ENCODE data around the gene LHCGR.

LHCGR gene

DNA sequence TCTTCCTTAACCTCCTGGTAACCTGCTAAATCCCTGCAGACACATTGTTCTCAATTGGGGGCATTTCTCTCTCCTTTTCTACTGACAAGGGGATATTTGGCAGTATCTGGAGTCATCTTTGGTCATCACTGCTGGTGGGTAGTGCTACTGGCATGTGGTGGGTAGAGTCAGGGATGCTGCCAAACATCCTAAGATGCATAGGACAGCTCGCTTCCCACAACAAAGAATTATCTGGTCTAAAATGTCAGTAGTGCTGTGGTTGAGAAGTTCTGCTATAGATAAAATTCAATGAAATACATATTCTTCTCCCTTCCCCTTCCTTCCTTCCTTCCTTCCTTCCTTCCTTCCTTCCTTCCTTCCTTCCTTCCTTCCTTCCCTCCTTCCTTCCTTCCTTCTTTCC lies 18.7 kb upstream of the LHCGR start:
- TF ChIP-seq TAF1 (IDR thresholded peaks at IDR 0.05; ENCODE audit: borderline replicate concordance, insufficient read depth, low read length) = no peak

DNA sequence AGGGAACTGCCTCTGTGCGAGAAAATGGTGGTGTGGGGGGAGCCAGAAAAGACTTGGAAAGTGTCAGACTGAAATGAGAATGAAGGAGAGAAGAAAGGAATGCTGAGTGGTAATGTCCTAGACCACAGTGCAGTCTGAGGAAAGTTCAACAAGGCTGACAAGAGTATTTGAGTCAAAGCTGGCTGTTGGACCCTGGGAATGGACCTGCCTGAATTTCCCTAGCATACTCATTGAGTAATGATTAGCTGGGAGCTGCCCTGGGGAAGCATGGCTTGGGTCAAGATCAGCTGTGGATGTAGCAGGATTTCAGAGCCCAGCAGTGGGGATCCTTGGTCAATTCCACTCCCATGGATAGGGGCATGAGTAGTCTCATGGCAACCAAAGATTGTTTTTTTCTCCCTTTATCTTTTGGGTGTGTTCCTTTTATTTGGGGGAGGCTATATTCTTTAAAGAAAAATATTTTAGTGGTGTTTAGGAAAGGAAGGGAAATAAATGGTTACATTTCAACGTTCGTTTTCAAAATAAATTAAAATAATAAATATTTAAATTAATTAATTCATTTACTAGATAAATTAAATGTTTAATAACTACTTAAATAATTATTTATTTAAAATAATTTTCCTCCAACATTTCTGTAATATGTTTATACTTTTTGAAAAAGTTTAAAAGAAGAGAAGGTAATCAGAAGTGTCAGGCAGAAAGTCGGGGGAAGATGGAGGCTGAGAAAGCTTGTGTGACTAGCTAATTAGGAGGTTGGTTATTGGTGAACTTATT lies 15.9 kb upstream of the LHCGR start:
- TF ChIP-seq POLR2AphosphoS5 (IDR thresholded peaks at IDR 0.05; ENCODE audit: low read depth, low read length) (no peak), SIN3A (IDR thresholded peaks at IDR 0.05; ENCODE audit: borderline replicate concordance, insufficient read depth, low read length) (no peak), FOXP2 (optimal IDR thresholded peaks at IDR 0.05; ENCODE audit: borderline replicate concordance, extremely low read depth, extremely low read length, insufficient read depth) (no peak), REST (IDR thresholded peaks at IDR 0.05; ENCODE audit: insufficient read depth in 1 of 2, low read depth in 2 of 2, low read length in 2 of 2) (no peak), TAF1 (IDR thresholded peaks at IDR 0.05; ENCODE audit: borderline replicate concordance, insufficient read depth, low read length) (no peak)

GRCh38 chr2:48770181-48770580 lies 14.7 kb upstream of the LHCGR start:
- TF ChIP-seq REST (IDR thresholded peaks at IDR 0.05; ENCODE audit: insufficient read depth in 1 of 2, low read depth in 2 of 2, low read length in 2 of 2) (no peak), FOXP2 (optimal IDR thresholded peaks at IDR 0.05; ENCODE audit: borderline replicate concordance, extremely low read depth, extremely low read length, insufficient read depth) (no peak), POLR2AphosphoS5 (IDR thresholded peaks at IDR 0.05; ENCODE audit: low read depth, low read length) (no peak), SIN3A (IDR thresholded peaks at IDR 0.05; ENCODE audit: borderline replicate concordance, insufficient read depth, low read length) (no peak), TAF1 (IDR thresholded peaks at IDR 0.05; ENCODE audit: borderline replicate concordance, insufficient read depth, low read length) (no peak)

DNA sequence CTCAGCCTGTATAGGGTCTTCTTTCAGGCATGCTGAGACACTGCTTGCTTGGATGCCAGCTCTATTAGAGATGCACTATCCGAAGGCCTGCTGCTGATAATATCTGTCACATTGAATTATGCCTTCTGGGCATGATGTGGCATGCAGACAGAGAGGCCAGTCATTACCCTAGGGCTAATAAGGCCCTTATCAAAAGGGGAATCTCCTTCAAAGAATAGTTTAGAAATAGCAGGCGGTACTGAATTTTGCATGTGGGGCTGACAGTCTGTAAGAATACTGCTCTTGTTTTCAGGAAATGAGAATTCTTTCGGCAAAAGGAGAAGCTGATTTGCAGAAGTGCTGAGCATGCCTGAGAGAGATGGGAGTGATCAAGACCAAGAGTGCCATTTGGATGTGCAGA lies 13.1 kb upstream of the LHCGR start:
- no peak for TF ChIP-seq SIN3A (IDR thresholded peaks at IDR 0.05; ENCODE audit: borderline replicate concordance, insufficient read depth, low read length)
- no peak for TF ChIP-seq TAF1 (IDR thresholded peaks at IDR 0.05; ENCODE audit: borderline replicate concordance, insufficient read depth, low read length)
- no peak for TF ChIP-seq REST (IDR thresholded peaks at IDR 0.05; ENCODE audit: insufficient read depth in 1 of 2, low read depth in 2 of 2, low read length in 2 of 2)
- no peak for TF ChIP-seq FOXP2 (optimal IDR thresholded peaks at IDR 0.05; ENCODE audit: borderline replicate concordance, extremely low read depth, extremely low read length, insufficient read depth)
- no peak for TF ChIP-seq POLR2AphosphoS5 (IDR thresholded peaks at IDR 0.05; ENCODE audit: low read depth, low read length)

DNA sequence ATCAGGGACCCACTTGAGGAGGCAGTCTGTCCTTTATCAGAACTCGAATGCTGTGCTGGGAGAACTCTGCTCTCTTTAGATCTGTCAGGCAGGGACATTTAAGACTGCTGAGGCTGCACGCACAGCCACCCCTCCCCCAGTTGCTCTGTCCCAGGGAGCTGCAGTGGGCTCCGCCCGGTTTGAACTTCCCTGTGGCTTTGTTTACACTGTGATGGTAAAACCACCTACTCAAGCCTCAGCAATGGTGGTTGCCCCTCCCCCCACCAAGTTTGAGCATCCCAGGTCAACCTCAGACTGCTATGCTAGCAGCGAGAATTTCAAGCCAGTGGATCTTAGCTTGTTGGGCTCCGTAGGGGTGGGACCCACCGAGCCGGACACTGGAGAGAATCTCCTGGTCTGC lies 11.8 kb upstream of the LHCGR start:
- TF ChIP-seq SIN3A (IDR thresholded peaks at IDR 0.05; ENCODE audit: borderline replicate concordance, insufficient read depth, low read length) = no peak
- TF ChIP-seq TAF1 (IDR thresholded peaks at IDR 0.05; ENCODE audit: borderline replicate concordance, insufficient read depth, low read length) = no peak
- no peak for TF ChIP-seq POLR2AphosphoS5 (IDR thresholded peaks at IDR 0.05; ENCODE audit: low read depth, low read length)
- no peak for TF ChIP-seq FOXP2 (optimal IDR thresholded peaks at IDR 0.05; ENCODE audit: borderline replicate concordance, extremely low read depth, extremely low read length, insufficient read depth)
- no peak for TF ChIP-seq REST (IDR thresholded peaks at IDR 0.05; ENCODE audit: insufficient read depth in 1 of 2, low read depth in 2 of 2, low read length in 2 of 2)

All from PFSK-1 (cell line).